Measurements from ENCODE around the gene PEPD.
"Not testable (repeated sequence)": the region's sequence is repeated elsewhere in the genome, so short reads cannot be mapped to it uniquely, and the experiment has no call there.

Gene PEPD

GRCh38 chr19:33556261-33556660 lies 34.7 kb upstream of the PEPD start:
- no peak for DNase-seq (ENCODE audit: low read depth, low spot score)
- no peak overlapping the region for H3K4me3 ChIP-seq (ENCODE audit: low read depth, low read length)
- CTCF ChIA-PET = no interaction called here
- POLR2A ChIA-PET = interaction anchor here (0.5 kb wide), 1 partner anchor 147 kb away, joined by 3 read pairs; no protein-coding TSS in a partner anchor
- no peak for TF ChIP-seq CTCF (IDR thresholded peaks at IDR 0.05; ENCODE audit: insufficient read depth, low read length, missing control alignments)

- DNase-seq (ENCODE audit: low read depth, low spot score); POLR2A ChIA-PET; H3K4me3 ChIP-seq (ENCODE audit: low read depth, low read length); CTCF ChIA-PET: not testable (repeated sequence)
Observed at GRCh38 chr19:33555726-33556125, 34.1 kb upstream of the PEPD start.

- POLR2A ChIA-PET = no interaction called here
- TF ChIP-seq CTCF (IDR thresholded peaks at IDR 0.05; ENCODE audit: insufficient read depth, low read length, missing control alignments) = no peak
- H3K4me3 ChIP-seq (ENCODE audit: low read depth, low read length) = no peak overlapping the region
- DNase-seq (ENCODE audit: low read depth, low spot score) = no peak
- CTCF ChIA-PET = no interaction called here
Observed at GRCh38 chr19:33554821-33555220, 33.2 kb upstream of the PEPD start.

- TF ChIP-seq CTCF (IDR thresholded peaks at IDR 0.05; ENCODE audit: insufficient read depth, low read length, missing control alignments) = no peak
- CTCF ChIA-PET = no interaction called here
- POLR2A ChIA-PET = no interaction called here
- no peak for DNase-seq (ENCODE audit: low read depth, low spot score)
- no peak overlapping the region for H3K4me3 ChIP-seq (ENCODE audit: low read depth, low read length)
Observed at GRCh38 chr19:33554391-33554790, 32.8 kb upstream of the PEPD start.

GRCh38 chr19:33553530-33554310 lies 32.1 kb upstream of the PEPD start:
- CTCF ChIA-PET = no interaction called here
- no peak overlapping the region for H3K4me3 ChIP-seq (ENCODE audit: low read depth, low read length)
- POLR2A ChIA-PET = no interaction called here
- DNase-seq (ENCODE audit: low read depth, low spot score) = no peak
- no peak for TF ChIP-seq CTCF (IDR thresholded peaks at IDR 0.05; ENCODE audit: insufficient read depth, low read length, missing control alignments)

- CTCF ChIA-PET = no interaction called here
- POLR2A ChIA-PET = no interaction called here
- no peak for DNase-seq (ENCODE audit: low read depth, low spot score)
- no peak for TF ChIP-seq CTCF (IDR thresholded peaks at IDR 0.05; ENCODE audit: insufficient read depth, low read length, missing control alignments)
- H3K4me3 ChIP-seq (ENCODE audit: low read depth, low read length) = no peak overlapping the region
Observed at GRCh38 chr19:33552928-33553279, 31.3 kb upstream of the PEPD start.
